PC-9 (cell line): Measurements from ENCODE around the gene EPHA2.

ENCODE experiments used
- EZH2 ChIP-seq: fragments of 200-600 bp; sonication (generic); IDR thresholded peaks from 2 replicates; pipeline ENCODE4 v1.8.0; 2017; ENCODE audit warnings: antibody characterized with exemption, low read depth
- TF ChIP-seq, protein P1 (sequence below): fragments of 200-600 bp; sonication (generic); conservative IDR thresholded peaks from 2 replicates; pipeline ENCODE4 v1.6.1; 2017; ENCODE audit warnings: mixed run types, antibody characterized with exemption, mild to moderate bottlenecking, moderate library complexity

DNA sequence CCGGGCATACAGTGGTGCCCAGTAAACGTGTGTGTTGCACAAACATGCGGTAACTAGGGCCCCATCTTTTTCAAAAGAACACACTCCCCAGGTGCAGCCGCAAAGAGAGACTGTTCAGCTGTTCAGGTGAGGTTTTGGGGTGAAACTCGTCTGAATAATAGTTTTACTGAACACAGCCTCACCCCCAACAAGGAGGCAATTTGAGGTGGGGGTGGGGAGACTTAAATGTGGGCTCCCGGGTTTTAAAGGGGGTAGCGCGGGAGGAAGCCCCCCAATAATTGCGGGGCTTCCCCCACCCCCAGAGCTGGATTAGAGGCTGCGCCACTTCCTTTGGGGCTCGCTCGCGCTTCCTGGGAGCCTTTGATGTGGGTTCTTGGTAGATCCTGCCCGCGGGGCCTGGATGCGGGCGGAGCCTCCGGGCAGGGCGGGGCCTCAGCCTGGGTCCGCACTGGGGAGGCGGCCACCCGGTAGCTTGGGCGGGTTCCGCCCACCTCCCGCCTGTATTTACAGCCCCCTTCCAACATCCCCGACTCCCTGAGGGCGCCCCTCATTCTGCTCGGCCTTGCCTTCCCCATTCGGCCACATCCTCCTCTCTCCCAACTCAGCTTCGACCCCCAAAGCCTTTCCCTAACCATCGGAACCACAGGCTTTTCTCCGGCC lies 6.4 kb upstream of the EPHA2 start:
- TF ChIP-seq, protein P1, sequence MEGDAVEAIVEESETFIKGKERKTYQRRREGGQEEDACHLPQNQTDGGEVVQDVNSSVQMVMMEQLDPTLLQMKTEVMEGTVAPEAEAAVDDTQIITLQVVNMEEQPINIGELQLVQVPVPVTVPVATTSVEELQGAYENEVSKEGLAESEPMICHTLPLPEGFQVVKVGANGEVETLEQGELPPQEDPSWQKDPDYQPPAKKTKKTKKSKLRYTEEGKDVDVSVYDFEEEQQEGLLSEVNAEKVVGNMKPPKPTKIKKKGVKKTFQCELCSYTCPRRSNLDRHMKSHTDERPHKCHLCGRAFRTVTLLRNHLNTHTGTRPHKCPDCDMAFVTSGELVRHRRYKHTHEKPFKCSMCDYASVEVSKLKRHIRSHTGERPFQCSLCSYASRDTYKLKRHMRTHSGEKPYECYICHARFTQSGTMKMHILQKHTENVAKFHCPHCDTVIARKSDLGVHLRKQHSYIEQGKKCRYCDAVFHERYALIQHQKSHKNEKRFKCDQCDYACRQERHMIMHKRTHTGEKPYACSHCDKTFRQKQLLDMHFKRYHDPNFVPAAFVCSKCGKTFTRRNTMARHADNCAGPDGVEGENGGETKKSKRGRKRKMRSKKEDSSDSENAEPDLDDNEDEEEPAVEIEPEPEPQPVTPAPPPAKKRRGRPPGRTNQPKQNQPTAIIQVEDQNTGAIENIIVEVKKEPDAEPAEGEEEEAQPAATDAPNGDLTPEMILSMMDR: no peak
- no peak for TF ChIP-seq EZH2
